ENCODE results near the gene RHOV. TPM values are rescaled to one million over a fixed set of nuclear protein-coding genes. Genes with fewer than 3 reads are reported as not detected.

Gene RHOV
- total and polyA plus RNA-seq, 10 of the 15 experiments (the other 5 are each of a cell fraction or from before 2014, with no cell fraction given): 0.24 to 39.3 (median 9.3) TPM

DNA sequence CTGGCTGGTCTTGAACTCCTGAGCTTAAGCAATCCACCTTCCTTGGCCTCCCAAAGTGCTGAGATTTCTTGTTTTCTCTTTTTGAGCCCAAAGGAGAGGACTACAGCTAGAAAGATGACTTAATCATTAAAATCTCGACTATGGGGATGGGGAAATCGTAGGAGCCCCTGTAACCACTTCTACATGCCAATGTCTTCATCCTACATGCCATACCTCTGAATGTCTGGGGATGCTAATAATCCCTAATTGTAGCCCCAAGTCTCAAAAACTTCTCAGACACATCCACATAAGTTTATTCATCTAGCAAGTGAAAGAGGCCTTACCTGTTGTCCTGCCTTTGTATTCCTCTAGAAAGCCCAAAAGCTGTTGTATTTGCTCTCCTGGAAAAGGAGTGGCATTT, 3.7 kb upstream of the RHOV start:
- Histone ChIP-seq H2AFZ (ENCODE audit: control insufficient read depth, low read depth, low read length) (no peak overlapping the region), H3K4me1 (ENCODE audit: control insufficient read depth, insufficient read depth, low read length) (peaks cover 19% of the 10 kb centered on the region), H3K9ac (ENCODE audit: control insufficient read depth, insufficient read depth, low read length) (no peak overlapping the region), H4K20me1 (ENCODE audit: control insufficient read depth, insufficient read depth) (no peaks in the 10 kb centered on the region), H3K4me3 (no peak overlapping the region), H3K9me3 (replicated peaks; ENCODE audit: control insufficient read depth, insufficient read depth, low read length) (no peaks in the 10 kb centered on the region; the same call in 2 of the 3 replicates), H3K27me3 (replicated peaks in 1 of 2; ENCODE audit: control insufficient read depth in 2 of 2, insufficient read depth in 2 of 2, low read length in 1 of 2) (no peaks in the 10 kb centered on the region), H3K36me3 (ENCODE audit: control insufficient read depth in 2 of 2, insufficient read depth in 2 of 2, low read length in 1 of 2) (no peaks in the 10 kb centered on the region), H3K4me2 (ENCODE audit: control insufficient read depth, insufficient read depth) (no peak overlapping the region), H3K27ac (ENCODE audit: control insufficient read depth, insufficient read depth) (no peak overlapping the region), H3K79me2 (ENCODE audit: control insufficient read depth, insufficient read depth, low read length) (peaks cover 5% of the 10 kb centered on the region)
- WGBS (ENCODE audit: insufficient coverage, insufficient replicate concordance, low lambda C conversion rate, missing lambda C conversion rate): 14% methylated on average over 2 of the region's 2 CpGs
- ATAC-seq (no peak), FAIRE-seq (no peak), DNase-seq (ENCODE audit: low read depth, low spot score) (no peak)
- ChIA-PET CTCF (interaction anchor here (1.5 to 3.1 kb wide), 2 partner anchors 17 to 92 kb away, joined by 4 to 20 read pairs; partner anchors contain the start of gene VPS18), POLR2A (interaction anchor here (1.4 to 7.0 kb wide), 3 partner anchors 13 to 17 kb away, joined by 5 to 111 read pairs (median 6); partner anchors contain the start of gene VPS18), RAD21 (ENCODE audit: unreplicated experiment) (interaction anchor here (0.6 to 14.2 kb wide), 4 partner anchors 8 to 71 kb away, joined by 3 to 551 read pairs (median 12); partner anchors contain the start of genes DNAJC17, VPS18 and ZFYVE19), SMC1A (ENCODE audit: uncharacterized antibody, unreplicated experiment) (interaction anchor here (1.0 to 14.4 kb wide), 3 partner anchors 9 to 282 kb away, joined by 3 to 454 read pairs (median 4); no protein-coding TSS in a partner anchor)
- no TSS peak for BruUV-seq (replicated peaks)
- intact Hi-C loops (cut with micrococcal nuclease; ENCODE audit: unreplicated experiment): loop anchor here (10.0 kb wide), 1 partner anchor 283 kb away; the partner anchor contains the start of gene KNL1
- in situ Hi-C loops (cut with MboI): no loop called here
- TF ChIP-seq GATAD2B (conservative IDR thresholded peaks at IDR 0.05; ENCODE audit: low read depth): no peak
- TF ChIP-seq BHLHE40 (IDR thresholded peaks at IDR 0.05; ENCODE audit: borderline replicate concordance in 1 of 2, low read depth in 2 of 2, low read length in 1 of 2): no peak
- no peak for TF ChIP-seq JUNB (IDR thresholded peaks at IDR 0.05)
- TF ChIP-seq SUZ12 (IDR thresholded peaks at IDR 0.05; ENCODE audit: unreplicated experiment): no peak
- TF ChIP-seq, protein P1, sequence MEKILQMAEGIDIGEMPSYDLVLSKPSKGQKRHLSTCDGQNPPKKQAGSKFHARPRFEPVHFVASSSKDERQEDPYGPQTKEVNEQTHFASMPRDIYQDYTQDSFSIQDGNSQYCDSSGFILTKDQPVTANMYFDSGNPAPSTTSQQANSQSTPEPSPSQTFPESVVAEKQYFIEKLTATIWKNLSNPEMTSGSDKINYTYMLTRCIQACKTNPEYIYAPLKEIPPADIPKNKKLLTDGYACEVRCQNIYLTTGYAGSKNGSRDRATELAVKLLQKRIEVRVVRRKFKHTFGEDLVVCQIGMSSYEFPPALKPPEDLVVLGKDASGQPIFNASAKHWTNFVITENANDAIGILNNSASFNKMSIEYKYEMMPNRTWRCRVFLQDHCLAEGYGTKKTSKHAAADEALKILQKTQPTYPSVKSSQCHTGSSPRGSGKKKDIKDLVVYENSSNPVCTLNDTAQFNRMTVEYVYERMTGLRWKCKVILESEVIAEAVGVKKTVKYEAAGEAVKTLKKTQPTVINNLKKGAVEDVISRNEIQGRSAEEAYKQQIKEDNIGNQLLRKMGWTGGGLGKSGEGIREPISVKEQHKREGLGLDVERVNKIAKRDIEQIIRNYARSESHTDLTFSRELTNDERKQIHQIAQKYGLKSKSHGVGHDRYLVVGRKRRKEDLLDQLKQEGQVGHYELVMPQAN (conservative IDR thresholded peaks at IDR 0.05): no peak
- no peak for TF ChIP-seq HDAC6 (IDR thresholded peaks at IDR 0.05; ENCODE audit: unreplicated experiment)
- TF ChIP-seq, protein P2, sequence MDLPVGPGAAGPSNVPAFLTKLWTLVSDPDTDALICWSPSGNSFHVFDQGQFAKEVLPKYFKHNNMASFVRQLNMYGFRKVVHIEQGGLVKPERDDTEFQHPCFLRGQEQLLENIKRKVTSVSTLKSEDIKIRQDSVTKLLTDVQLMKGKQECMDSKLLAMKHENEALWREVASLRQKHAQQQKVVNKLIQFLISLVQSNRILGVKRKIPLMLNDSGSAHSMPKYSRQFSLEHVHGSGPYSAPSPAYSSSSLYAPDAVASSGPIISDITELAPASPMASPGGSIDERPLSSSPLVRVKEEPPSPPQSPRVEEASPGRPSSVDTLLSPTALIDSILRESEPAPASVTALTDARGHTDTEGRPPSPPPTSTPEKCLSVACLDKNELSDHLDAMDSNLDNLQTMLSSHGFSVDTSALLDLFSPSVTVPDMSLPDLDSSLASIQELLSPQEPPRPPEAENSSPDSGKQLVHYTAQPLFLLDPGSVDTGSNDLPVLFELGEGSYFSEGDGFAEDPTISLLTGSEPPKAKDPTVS (IDR thresholded peaks at IDR 0.05; ENCODE audit: low read depth, low read length): no peak
- TF ChIP-seq, protein P3, sequence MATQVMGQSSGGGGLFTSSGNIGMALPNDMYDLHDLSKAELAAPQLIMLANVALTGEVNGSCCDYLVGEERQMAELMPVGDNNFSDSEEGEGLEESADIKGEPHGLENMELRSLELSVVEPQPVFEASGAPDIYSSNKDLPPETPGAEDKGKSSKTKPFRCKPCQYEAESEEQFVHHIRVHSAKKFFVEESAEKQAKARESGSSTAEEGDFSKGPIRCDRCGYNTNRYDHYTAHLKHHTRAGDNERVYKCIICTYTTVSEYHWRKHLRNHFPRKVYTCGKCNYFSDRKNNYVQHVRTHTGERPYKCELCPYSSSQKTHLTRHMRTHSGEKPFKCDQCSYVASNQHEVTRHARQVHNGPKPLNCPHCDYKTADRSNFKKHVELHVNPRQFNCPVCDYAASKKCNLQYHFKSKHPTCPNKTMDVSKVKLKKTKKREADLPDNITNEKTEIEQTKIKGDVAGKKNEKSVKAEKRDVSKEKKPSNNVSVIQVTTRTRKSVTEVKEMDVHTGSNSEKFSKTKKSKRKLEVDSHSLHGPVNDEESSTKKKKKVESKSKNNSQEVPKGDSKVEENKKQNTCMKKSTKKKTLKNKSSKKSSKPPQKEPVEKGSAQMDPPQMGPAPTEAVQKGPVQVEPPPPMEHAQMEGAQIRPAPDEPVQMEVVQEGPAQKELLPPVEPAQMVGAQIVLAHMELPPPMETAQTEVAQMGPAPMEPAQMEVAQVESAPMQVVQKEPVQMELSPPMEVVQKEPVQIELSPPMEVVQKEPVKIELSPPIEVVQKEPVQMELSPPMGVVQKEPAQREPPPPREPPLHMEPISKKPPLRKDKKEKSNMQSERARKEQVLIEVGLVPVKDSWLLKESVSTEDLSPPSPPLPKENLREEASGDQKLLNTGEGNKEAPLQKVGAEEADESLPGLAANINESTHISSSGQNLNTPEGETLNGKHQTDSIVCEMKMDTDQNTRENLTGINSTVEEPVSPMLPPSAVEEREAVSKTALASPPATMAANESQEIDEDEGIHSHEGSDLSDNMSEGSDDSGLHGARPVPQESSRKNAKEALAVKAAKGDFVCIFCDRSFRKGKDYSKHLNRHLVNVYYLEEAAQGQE (IDR thresholded peaks at IDR 0.05; ENCODE audit: low read depth, low read length): no peak
- no peak for TF ChIP-seq ZNF217 (IDR thresholded peaks at IDR 0.05)
- TF ChIP-seq, protein P4, sequence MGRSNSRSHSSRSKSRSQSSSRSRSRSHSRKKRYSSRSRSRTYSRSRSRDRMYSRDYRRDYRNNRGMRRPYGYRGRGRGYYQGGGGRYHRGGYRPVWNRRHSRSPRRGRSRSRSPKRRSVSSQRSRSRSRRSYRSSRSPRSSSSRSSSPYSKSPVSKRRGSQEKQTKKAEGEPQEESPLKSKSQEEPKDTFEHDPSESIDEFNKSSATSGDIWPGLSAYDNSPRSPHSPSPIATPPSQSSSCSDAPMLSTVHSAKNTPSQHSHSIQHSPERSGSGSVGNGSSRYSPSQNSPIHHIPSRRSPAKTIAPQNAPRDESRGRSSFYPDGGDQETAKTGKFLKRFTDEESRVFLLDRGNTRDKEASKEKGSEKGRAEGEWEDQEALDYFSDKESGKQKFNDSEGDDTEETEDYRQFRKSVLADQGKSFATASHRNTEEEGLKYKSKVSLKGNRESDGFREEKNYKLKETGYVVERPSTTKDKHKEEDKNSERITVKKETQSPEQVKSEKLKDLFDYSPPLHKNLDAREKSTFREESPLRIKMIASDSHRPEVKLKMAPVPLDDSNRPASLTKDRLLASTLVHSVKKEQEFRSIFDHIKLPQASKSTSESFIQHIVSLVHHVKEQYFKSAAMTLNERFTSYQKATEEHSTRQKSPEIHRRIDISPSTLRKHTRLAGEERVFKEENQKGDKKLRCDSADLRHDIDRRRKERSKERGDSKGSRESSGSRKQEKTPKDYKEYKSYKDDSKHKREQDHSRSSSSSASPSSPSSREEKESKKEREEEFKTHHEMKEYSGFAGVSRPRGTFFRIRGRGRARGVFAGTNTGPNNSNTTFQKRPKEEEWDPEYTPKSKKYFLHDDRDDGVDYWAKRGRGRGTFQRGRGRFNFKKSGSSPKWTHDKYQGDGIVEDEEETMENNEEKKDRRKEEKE (IDR thresholded peaks at IDR 0.05): no peak
- TF ChIP-seq HDGF (IDR thresholded peaks at IDR 0.05): no peak
- no peak for TF ChIP-seq SREBF1 (IDR thresholded peaks at IDR 0.05; ENCODE audit: low read length)
- TF ChIP-seq IKZF2 (IDR thresholded peaks at IDR 0.05): no peak
- TF ChIP-seq, protein P5, sequence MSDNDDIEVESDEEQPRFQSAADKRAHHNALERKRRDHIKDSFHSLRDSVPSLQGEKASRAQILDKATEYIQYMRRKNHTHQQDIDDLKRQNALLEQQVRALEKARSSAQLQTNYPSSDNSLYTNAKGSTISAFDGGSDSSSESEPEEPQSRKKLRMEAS (IDR thresholded peaks at IDR 0.05; ENCODE audit: low read depth, low read length): no peak
